Heart left ventricle (tissue), 13 donors: ENCODE measurements around the gene DPP10.

ENCODE experiments used
- POLR2A ChIP-seq, 2 donors: fragments of 450-650 bp; IDR thresholded peaks; one replicate each; pipeline ENCODE4 v1.6.1; 2017; ENCODE audit warnings: antibody characterized with exemption in 2 of 2, mild to moderate bottlenecking in 2 of 2, moderate library complexity in 2 of 2
- TF ChIP-seq, protein P1 (sequence below), 12 donors: fragments of 200-600 bp; sonication (generic) in 4 of 12; IDR thresholded peaks; one replicate each; pipeline versions ENCODE4 v1.5.0 to v1.8.0; 2018 to 2022; ENCODE audit warnings: antibody characterized with exemption in 12 of 12, mild to moderate bottlenecking in 5 of 12
- donor health status: ischemic (EF 13 %, LVEDD 7.1; RV severe dilation, severe dysfunction).
- donor health status: DM: no; HTN: yes; CAD: no.
- donor health status: DM: no; HTN: no; CAD: no.
- donor health status: ischemic (EF 25% LVEDD 6.9; RV normal size, moderate dysfunction).
- donor health status: ischemic (EF 25% LVEDD 5.7; RV mildly dilated, moderate dysfunction).
- donor health status: ischemic (EF 35%, LVEDD 5.7; RV mildly dilated, moderate dysfunction).
- donor health status: nonischemic (EF 11% LVEDD 7.7; RV severe dilation, severe dysfunction).
- donor health status: DM: yes; HTN: yes; CAD: no.
- donor health status: PGD.
- donor health status: ischemic (EF 29% LVEDD 5.4; RV normal size, mild dysfunction).
- donor health status: nonischemic (EF 23%, LVEDD 6.1; RV moderate dilation, normal function).

DNA sequence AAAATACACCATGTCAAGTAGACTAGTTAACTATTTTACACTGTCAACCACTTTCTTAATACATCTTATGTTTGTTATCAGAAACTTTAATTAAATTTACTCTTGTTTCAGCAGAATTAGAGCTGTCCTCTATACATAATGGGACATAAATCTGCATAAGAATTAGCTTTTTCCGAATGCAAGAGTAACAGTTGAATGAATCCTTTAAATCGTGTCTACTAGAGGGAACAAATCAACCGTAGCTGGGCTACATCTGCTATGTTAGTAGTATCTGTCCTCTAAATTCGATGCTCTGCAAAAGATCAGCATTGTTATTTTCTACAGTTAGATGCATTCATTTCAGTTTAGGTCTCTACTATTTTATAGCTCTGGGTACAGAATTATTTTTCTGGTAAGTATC is 1090.6 kb downstream of the DPP10 start:
- TF ChIP-seq, protein P1, sequence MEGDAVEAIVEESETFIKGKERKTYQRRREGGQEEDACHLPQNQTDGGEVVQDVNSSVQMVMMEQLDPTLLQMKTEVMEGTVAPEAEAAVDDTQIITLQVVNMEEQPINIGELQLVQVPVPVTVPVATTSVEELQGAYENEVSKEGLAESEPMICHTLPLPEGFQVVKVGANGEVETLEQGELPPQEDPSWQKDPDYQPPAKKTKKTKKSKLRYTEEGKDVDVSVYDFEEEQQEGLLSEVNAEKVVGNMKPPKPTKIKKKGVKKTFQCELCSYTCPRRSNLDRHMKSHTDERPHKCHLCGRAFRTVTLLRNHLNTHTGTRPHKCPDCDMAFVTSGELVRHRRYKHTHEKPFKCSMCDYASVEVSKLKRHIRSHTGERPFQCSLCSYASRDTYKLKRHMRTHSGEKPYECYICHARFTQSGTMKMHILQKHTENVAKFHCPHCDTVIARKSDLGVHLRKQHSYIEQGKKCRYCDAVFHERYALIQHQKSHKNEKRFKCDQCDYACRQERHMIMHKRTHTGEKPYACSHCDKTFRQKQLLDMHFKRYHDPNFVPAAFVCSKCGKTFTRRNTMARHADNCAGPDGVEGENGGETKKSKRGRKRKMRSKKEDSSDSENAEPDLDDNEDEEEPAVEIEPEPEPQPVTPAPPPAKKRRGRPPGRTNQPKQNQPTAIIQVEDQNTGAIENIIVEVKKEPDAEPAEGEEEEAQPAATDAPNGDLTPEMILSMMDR (IDR thresholded peaks at IDR 0.05) = no peak
- no peak for TF ChIP-seq POLR2A (IDR thresholded peaks at IDR 0.05)
